Effector memory CD8-positive, alpha-beta T cell (primary cell): ENCODE data around the gene NOS1AP.

Experiments used
- ATAC-seq: fragments of 150-1000 bp; cut with Tn5 transposase; replicated peaks from 2 replicates; pipeline ENCODE4 v1.10.0; 2021; ENCODE audit warnings: mild to moderate bottlenecking, moderate library complexity
- DNase-seq, 3 experiments: peaks; one replicate each; pipeline ENCODE4 v3.0.0; 2021
- H3K27ac Mint-ChIP-seq, 2 donors: one replicate each; pipeline ENCODE4 v1.8.0; 2022; ENCODE audit warnings: mild to moderate bottlenecking in 2 of 2, mixed read lengths in 2 of 2, moderate library complexity in 2 of 2
- H3K27me3 Mint-ChIP-seq, 2 donors: one replicate each; pipeline ENCODE4 v1.8.0; 2022; ENCODE audit warnings: mixed read lengths in 2 of 2
- H3K36me3 Mint-ChIP-seq: one replicate; pipeline ENCODE4 v1.8.0; 2022; ENCODE audit warnings: mild to moderate bottlenecking, moderate library complexity, mixed read lengths; ENCODE audit not compliant: insufficient read depth
- H3K4me1 Mint-ChIP-seq, 2 donors: one replicate each; pipeline ENCODE4 v1.8.0; 2022; ENCODE audit warnings: low read depth in 2 of 2, mixed read lengths in 2 of 2
- H3K4me3 Mint-ChIP-seq, 2 donors: one replicate each; pipeline ENCODE4 v1.8.0; 2022; ENCODE audit warnings: mild to moderate bottlenecking in 2 of 2, mixed read lengths in 2 of 2, moderate library complexity in 2 of 2
- H3K9me3 Mint-ChIP-seq, 2 donors: one replicate each; pipeline ENCODE4 v1.8.0; 2022; ENCODE audit warnings: mixed read lengths in 2 of 2

Gene NOS1AP

DNA sequence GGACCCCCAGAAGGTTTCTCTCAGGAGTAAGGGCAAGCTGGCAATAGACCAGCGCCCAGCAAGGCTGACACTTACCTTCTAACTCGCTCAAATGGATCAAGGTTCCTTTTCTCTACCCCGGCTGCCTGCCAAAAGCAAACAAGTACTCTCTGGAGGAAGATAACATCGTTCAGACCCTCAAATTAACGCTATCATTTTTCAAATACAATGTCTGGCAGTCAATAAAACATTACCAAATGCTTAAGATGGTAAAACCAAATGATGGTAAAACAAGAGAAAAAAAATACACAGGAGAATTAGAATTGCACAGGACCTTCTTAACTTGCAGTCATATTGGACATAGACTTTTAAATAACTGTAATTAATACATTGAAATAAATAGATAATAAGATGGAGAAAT is 159.1 kb downstream of the NOS1AP start:
- Mint-ChIP-seq H3K27me3 (peaks cover 17 to 19% of the 10 kb centered on the region in 2 donors), H3K9me3 (no peaks in the 10 kb centered on the region), H3K36me3 (no peaks in the 10 kb centered on the region), H3K4me3 (no peak overlapping the region), H3K4me1 (no peaks in the 10 kb centered on the region), H3K27ac (no peak overlapping the region)
- ATAC-seq (no peak), DNase-seq (no peak)

DNA sequence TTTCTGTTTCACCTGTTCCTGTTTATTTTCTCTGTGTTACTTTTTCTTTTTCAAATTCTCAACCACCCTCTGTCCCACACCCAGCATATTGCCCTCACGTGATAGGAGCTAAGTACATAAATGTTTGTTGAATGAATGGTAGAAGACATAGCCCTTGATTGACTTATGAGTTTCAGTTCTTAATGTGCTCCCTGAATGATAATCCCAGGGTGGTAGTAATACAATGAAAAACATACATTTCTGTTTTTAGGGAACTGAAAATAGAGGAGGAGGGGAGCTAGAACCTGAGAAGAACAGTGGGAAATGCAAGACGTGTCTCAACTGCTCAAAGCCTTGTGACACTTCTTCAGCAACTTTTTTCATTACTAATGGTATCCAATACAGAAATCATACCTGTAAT is 160.1 kb downstream of the NOS1AP start:
- H3K36me3 Mint-ChIP-seq = no peaks in the 10 kb centered on the region
- H3K4me3 Mint-ChIP-seq = no peak overlapping the region
- no peak for ATAC-seq
- H3K27me3 Mint-ChIP-seq = peaks cover 20% of the 10 kb centered on the region in 2 donors
- no peaks in the 10 kb centered on the region for H3K4me1 Mint-ChIP-seq
- no peak overlapping the region for H3K27ac Mint-ChIP-seq
- DNase-seq = no peak
- H3K9me3 Mint-ChIP-seq = no peaks in the 10 kb centered on the region

DNA sequence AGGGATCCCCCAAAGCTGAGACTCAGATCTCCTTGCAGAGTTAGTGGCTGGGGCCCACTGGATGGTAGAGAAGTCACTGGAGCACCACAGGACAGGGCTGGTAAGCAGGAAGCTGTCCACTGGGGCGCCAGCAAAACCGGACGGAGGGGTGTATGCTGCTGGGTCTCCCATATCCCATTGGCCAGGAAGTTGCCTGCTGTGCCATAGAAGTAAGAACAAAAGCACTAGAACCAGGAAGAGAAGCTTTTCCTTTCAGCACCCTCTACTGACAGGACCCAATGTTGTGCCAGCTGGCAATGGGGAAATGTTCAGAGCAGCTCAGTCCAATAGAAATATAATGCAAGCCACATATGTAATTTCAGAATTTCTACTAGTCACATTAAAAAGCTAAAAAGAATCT is 160.6 kb downstream of the NOS1AP start:
- no peak for DNase-seq
- Mint-ChIP-seq H3K36me3 (no peaks in the 10 kb centered on the region), H3K27ac (no peak overlapping the region), H3K27me3 (peaks cover 22 to 24% of the 10 kb centered on the region in 2 donors), H3K4me3 (no peak overlapping the region), H3K4me1 (no peaks in the 10 kb centered on the region), H3K9me3 (no peaks in the 10 kb centered on the region)
- no peak for ATAC-seq

DNA sequence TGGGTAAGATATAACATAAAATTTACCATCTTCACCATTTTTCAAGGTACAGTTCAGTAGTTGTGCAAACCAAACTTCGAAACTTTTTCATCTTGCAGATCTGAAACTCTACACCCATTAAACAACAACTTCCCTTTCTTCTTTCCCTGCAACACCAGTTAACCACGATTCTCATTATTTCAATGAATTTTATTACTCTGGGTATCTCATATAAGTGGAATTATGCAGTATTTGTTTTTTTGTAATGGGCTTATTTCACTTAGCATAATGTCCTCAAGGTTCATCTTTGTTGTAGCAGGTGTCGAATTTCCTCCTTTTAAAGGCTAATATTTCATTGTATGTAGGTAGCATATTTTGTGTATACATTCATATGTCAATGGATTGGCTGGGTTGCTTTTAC is 161.0 kb downstream of the NOS1AP start:
- Mint-ChIP-seq H3K4me1 (no peaks in the 10 kb centered on the region), H3K4me3 (no peak overlapping the region), H3K9me3 (no peaks in the 10 kb centered on the region), H3K27ac (no peak overlapping the region), H3K36me3 (no peaks in the 10 kb centered on the region), H3K27me3 (peaks cover 24 to 28% of the 10 kb centered on the region in 2 donors)
- DNase-seq (no peak), ATAC-seq (no peak)

DNA sequence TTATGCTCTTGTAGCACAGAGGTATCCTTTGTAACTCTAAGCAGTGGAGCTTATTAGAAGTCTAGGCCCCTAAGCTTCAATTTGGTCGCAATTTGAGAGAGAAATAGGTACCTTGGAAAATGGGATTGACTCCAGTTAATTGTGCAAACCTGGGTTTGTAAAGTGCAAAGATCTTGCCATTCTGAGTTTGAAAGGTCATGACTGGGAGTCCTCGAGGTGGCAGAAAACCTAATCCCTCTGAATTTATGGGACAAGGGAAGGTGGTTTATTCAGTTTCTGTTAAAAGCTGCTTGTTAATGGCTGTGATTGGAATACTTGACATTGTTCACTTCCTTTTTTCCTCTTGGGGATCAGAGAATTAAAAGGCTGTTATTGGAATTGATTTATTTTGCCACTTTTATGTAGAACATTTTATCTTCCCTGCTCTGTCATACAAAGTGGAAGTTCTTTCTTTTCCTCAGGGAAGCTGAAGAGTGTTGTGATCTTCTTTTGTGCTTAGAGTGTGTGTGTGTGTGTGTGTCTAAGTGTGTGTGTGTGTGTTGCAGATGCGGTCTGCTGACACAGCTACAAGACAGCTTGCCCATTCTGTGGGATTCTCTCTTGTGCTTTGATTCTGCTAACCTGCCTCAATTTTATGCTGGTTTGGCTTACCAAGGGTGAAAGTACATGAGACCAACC is 162.7 kb downstream of the NOS1AP start:
- DNase-seq (no peak), ATAC-seq (no peak)
- H3K27me3 Mint-ChIP-seq = peaks cover 37 to 43% of the 10 kb centered on the region in 2 donors
- H3K4me3 Mint-ChIP-seq = no peak overlapping the region
- no peak overlapping the region for H3K27ac Mint-ChIP-seq
- no peaks in the 10 kb centered on the region for H3K4me1 Mint-ChIP-seq
- no peaks in the 10 kb centered on the region for H3K9me3 Mint-ChIP-seq
- no peaks in the 10 kb centered on the region for H3K36me3 Mint-ChIP-seq

DNA sequence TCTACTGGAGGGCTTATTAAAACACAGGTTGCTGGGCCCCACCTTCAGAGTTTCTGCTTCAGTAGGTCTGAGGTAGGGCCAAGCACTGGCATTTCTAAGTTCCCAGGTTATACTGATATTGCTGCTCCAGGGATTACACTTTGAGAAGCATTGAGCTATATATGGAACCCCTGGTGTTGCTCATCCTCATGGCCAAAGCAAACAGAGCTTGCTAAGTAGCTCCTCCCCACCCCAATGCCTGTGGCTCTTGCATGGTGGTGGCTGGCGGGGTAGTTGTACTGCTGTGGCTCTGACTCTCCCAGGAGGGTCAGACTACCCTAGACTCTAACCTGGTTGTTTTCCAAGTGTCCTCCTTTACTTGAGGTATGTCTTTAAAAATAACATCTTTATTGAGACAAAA is 163.6 kb downstream of the NOS1AP start:
- H3K27me3 Mint-ChIP-seq = peaks cover 37 to 43% of the 10 kb centered on the region in 2 donors
- no peak for ATAC-seq
- no peak overlapping the region for H3K27ac Mint-ChIP-seq
- H3K4me3 Mint-ChIP-seq = no peak overlapping the region
- H3K9me3 Mint-ChIP-seq = no peaks in the 10 kb centered on the region
- no peak for DNase-seq
- H3K4me1 Mint-ChIP-seq = no peaks in the 10 kb centered on the region
- no peaks in the 10 kb centered on the region for H3K36me3 Mint-ChIP-seq

DNA sequence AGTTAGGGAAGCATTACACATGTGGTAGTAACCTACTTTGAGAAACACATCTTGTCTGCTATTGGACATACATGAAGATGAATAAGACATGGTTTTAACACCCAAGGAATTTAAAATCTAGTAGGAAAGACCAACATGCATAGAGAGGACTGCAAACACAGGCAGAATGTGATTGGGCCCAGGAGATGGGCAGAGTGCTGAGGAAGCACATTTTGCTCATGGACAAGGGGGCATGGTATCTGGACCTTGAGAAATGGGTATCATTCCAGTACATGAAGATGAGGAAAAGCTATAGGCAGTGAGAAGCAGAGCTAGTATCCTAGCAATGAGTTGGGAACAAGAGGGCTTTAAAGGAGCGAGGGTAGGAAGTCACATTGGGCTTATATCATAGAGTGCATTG is 164.4 kb downstream of the NOS1AP start:
- H3K27me3 Mint-ChIP-seq = peaks cover 37 to 38% of the 10 kb centered on the region in 2 donors
- DNase-seq (no peak), ATAC-seq (no peak)
- H3K9me3 Mint-ChIP-seq = no peaks in the 10 kb centered on the region
- H3K4me3 Mint-ChIP-seq = no peak overlapping the region
- H3K4me1 Mint-ChIP-seq = no peaks in the 10 kb centered on the region
- H3K36me3 Mint-ChIP-seq = no peaks in the 10 kb centered on the region
- H3K27ac Mint-ChIP-seq = no peak overlapping the region

DNA sequence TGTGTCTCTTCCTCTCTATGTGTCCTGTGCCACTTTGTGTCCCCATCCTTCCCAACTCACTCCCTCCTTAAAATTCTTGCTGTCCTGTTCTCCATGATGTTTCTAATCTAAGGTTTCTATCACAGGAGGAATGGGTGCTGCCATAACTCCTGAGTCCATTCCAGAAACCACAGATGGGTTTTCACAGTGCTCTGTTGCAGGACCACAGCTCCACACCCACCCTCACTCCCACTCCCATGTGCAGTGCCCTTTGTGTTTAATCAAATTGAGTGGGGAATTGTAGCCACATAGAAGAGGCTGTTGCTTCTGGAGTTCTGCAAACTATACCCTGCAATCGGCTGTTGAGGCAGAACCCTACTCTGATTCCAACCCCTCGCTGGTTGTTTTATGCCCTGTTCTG is 165.1 kb downstream of the NOS1AP start:
- no peak for ATAC-seq
- no peaks in the 10 kb centered on the region for H3K4me1 Mint-ChIP-seq
- H3K27ac Mint-ChIP-seq = no peak overlapping the region
- H3K27me3 Mint-ChIP-seq = peaks cover 41 to 42% of the 10 kb centered on the region in 2 donors
- no peaks in the 10 kb centered on the region for H3K36me3 Mint-ChIP-seq
- H3K4me3 Mint-ChIP-seq = no peak overlapping the region
- DNase-seq = no peak
- H3K9me3 Mint-ChIP-seq = no peaks in the 10 kb centered on the region

DNA sequence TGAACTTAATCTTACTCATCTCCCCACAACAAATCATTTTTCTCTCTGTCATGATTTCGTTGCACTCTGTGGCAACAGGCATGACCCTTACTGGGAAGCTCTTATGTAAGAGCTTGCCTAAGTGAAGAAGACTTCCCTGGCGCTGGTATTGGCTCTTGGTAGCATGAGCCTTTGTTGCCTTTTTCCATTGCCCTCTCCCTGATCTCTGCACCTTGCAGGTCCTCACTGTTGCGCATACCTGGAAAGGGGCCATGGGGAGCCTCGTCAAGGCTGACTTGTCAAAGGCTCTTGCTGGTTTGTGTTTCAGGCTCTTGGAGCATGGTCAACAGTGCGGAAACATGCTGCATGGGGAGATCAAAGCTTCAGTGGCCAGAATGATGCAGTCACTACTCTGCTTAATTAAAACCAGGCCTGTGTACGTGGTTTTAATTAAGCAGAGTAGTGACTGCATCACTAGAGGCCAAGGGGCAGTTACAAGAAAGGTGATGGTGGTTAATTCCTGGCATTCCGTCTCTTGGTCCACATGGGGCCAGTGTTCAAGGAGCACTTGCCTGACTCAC is 165.8 kb downstream of the NOS1AP start:
- Mint-ChIP-seq H3K4me1 (no peaks in the 10 kb centered on the region), H3K4me3 (no peak overlapping the region), H3K27ac (no peak overlapping the region), H3K27me3 (peaks cover 42 to 46% of the 10 kb centered on the region in 2 donors), H3K36me3 (no peaks in the 10 kb centered on the region), H3K9me3 (no peaks in the 10 kb centered on the region)
- no peak for DNase-seq
- ATAC-seq = no peak

DNA sequence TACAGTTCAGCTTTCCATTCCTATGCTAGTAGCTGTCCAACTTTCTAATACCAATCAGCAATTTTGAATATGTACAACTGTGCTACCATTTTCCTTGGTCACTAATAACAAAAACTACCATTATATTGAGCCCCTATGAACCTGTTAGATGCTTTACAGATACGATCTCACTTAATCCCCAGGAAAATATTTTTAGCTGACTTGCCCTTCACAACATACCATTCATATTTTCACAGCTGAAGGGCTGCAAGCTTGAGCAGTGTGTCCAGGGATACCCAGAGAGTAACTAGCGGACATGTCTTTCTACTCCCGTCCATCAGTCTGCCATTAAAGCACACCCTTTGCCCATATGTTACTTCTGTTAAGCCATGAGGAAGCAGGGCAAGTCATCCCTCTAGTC is 166.7 kb downstream of the NOS1AP start:
- Mint-ChIP-seq H3K9me3 (no peaks in the 10 kb centered on the region), H3K4me1 (no peaks in the 10 kb centered on the region), H3K36me3 (no peaks in the 10 kb centered on the region), H3K27ac (no peak overlapping the region), H3K27me3 (peaks cover 51 to 55% of the 10 kb centered on the region in 2 donors), H3K4me3 (no peak overlapping the region)
- DNase-seq (no peak), ATAC-seq (no peak)

DNA sequence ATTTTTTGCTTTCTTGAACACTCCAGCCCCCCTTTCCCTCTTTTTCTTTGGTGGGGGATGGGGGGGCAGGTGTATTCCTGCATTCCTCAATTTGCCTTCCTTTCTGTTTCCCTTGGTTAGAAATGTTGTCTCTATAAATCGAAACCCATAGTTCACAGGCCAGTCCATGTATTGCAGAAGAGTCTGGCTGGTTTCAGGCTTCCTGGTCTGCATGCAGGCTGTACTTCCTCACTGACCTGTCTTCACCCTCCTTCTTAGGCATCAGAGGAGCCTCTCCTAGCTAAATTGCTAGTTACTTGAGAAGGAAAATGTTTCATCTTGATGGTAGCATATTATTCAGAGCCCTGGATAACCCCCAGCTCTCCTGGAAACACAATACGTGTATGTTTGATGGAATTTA is 167.1 kb downstream of the NOS1AP start:
- no peak for ATAC-seq
- no peak for DNase-seq
- Mint-ChIP-seq H3K27me3 (peaks cover 55 to 58% of the 10 kb centered on the region in 2 donors), H3K9me3 (no peaks in the 10 kb centered on the region), H3K4me1 (no peaks in the 10 kb centered on the region), H3K36me3 (no peaks in the 10 kb centered on the region), H3K27ac (no peak overlapping the region), H3K4me3 (no peak overlapping the region)

DNA sequence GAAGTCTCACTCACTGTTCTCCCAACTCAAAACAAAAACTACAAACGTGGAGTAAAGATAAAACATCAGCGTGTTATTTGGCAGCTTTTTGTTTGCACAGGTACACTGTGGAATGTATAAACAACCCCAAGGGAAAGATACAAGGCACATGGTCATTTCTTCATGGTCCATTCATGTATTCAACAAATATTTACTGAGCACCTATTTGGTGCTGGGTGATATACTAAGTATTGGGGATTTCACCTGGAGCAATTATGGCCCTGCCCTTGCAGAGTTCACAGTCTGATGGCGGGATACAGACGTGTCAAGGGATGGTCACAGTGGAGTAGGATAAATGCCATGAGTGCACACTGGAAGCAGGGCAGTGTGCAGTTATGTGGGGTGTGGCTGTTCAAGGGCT is 171.1 kb downstream of the NOS1AP start:
- peaks cover 42 to 46% of the 10 kb centered on the region in 2 donors for H3K27me3 Mint-ChIP-seq
- no peaks in the 10 kb centered on the region for H3K36me3 Mint-ChIP-seq
- no peak for DNase-seq
- no peak overlapping the region for H3K27ac Mint-ChIP-seq
- no peaks in the 10 kb centered on the region for H3K4me1 Mint-ChIP-seq
- no peak for ATAC-seq
- no peak overlapping the region for H3K4me3 Mint-ChIP-seq
- H3K9me3 Mint-ChIP-seq = no peaks in the 10 kb centered on the region

DNA sequence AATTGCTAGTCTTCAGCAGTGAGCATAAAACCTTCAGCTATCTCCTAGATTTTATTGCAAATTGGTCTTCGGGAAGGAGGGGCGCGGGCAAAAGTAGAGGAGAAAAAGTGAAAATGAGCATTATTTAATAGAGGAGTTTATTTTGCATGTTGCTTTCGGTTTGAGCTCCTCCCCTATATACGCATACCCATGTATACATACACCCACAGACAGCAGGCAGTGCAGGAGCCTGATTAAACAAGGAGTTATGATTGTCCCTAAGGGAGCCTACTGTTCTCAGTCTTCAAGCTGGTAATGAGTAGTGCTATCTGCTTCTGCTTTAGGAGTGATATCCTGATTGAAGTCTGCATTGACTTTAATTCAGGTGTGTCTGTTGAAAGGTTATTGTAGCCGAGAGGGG is 173.3 kb downstream of the NOS1AP start:
- no peaks in the 10 kb centered on the region for H3K9me3 Mint-ChIP-seq
- ATAC-seq = no peak
- H3K27me3 Mint-ChIP-seq = peaks cover 35 to 42% of the 10 kb centered on the region in 2 donors
- DNase-seq = no peak
- no peak overlapping the region for H3K4me3 Mint-ChIP-seq
- H3K36me3 Mint-ChIP-seq = no peaks in the 10 kb centered on the region
- H3K4me1 Mint-ChIP-seq = no peaks in the 10 kb centered on the region
- H3K27ac Mint-ChIP-seq = no peak overlapping the region

DNA sequence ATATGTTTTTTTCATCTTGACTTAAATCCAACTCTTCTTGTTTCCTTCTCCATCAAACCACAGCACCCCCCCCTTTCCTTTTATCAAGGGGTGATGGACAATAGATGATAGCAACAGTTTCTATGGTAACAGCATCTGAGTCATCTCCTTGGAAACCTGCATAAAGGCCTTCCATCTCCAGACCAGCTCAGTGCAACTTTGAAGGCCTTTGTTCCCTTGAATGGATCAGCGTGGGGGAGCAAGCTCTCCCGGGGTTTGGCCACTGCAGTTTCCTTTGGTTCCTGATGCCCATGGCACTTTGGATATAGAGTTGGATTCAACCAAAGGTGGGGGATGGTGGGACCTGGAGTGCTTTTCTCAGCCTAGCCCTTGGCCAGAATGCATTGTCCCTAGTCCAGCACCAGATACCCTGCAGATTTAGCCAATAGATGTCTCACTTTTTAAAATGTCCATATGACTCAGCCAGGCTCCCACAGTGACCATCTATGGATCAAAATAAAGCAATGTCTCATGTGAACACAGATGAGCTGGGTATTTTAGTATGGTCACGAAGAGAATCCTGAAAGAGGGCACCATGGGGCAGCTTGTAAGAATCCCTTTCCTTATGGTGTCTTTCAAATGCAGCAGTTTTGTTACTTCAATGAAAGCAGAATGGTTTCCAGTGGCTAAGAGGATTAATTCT is 179.5 kb downstream of the NOS1AP start:
- no peak for ATAC-seq
- DNase-seq = no peak
- peaks cover 7 to 38% of the 10 kb centered on the region in 2 donors for H3K27me3 Mint-ChIP-seq
- H3K9me3 Mint-ChIP-seq = no peaks in the 10 kb centered on the region
- H3K36me3 Mint-ChIP-seq = no peaks in the 10 kb centered on the region
- no peak overlapping the region for H3K27ac Mint-ChIP-seq
- H3K4me3 Mint-ChIP-seq = no peak overlapping the region
- H3K4me1 Mint-ChIP-seq = no peaks in the 10 kb centered on the region
